ENCODE data around the gene GEMIN5. TPM values are rescaled to one million over a fixed set of nuclear protein-coding genes. Genes with fewer than 3 reads are reported as not detected.
"Not testable (repeated sequence)": the region's sequence is repeated elsewhere in the genome, so short reads cannot be mapped to it uniquely, and the experiment has no call there.

The GEMIN5 gene
- total RNA-seq = 10 to 100 TPM; 14.4 to 23.2 (median 19.3) TPM

GRCh38 chr5:154937718-154938466 is at the start of gene GEMIN5:
TSS of gene GEMIN5 (minus strand) at chr5:154938211. CDS start at chr5:154938133, 78 bp downstream.
- intact Hi-C loops (cut with DNase I; ENCODE audit: low total_unique reads) = no loop called here
- H3K4me3 ChIP-seq = peak within 1 kb of the TSS; percentile 91 to 96 (median 93)
- H3K27me3 ChIP-seq = no peaks in the 10 kb centered on the region
- DNase-seq (ENCODE audit: low spot score in 2 of 2) = peak; percentile 59 to 74
- peak within 1 kb of the TSS; percentile 72 to 83 for H3K27ac ChIP-seq
- no peaks in the 10 kb centered on the region for H3K36me3 ChIP-seq
- H3K9me3 ChIP-seq = no peaks in the 10 kb centered on the region
- H3K4me1 ChIP-seq = peaks cover 6 to 15% of the 10 kb centered on the region in 2 donors
- peak; percentile 30 to 74 (median 69) for TF ChIP-seq POLR2AphosphoS5 (IDR thresholded peaks at IDR 0.05)
- no peak for TF ChIP-seq POLR2A (IDR thresholded peaks at IDR 0.05)
- TF ChIP-seq, protein P1, sequence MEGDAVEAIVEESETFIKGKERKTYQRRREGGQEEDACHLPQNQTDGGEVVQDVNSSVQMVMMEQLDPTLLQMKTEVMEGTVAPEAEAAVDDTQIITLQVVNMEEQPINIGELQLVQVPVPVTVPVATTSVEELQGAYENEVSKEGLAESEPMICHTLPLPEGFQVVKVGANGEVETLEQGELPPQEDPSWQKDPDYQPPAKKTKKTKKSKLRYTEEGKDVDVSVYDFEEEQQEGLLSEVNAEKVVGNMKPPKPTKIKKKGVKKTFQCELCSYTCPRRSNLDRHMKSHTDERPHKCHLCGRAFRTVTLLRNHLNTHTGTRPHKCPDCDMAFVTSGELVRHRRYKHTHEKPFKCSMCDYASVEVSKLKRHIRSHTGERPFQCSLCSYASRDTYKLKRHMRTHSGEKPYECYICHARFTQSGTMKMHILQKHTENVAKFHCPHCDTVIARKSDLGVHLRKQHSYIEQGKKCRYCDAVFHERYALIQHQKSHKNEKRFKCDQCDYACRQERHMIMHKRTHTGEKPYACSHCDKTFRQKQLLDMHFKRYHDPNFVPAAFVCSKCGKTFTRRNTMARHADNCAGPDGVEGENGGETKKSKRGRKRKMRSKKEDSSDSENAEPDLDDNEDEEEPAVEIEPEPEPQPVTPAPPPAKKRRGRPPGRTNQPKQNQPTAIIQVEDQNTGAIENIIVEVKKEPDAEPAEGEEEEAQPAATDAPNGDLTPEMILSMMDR (IDR thresholded peaks at IDR 0.05) = no peak

- no peak overlapping the region for H3K4me3 ChIP-seq
- intact Hi-C loops (cut with DNase I; ENCODE audit: low total_unique reads) = no loop called here
- H3K36me3 ChIP-seq = no peaks in the 10 kb centered on the region
- no peak for DNase-seq (ENCODE audit: low spot score in 2 of 2)
- no peaks in the 10 kb centered on the region for H3K9me3 ChIP-seq
- no peak for TF ChIP-seq POLR2A (IDR thresholded peaks at IDR 0.05)
- TF ChIP-seq POLR2AphosphoS5 (IDR thresholded peaks at IDR 0.05) = no peak
- TF ChIP-seq, protein P1 (IDR thresholded peaks at IDR 0.05) = no peak
- no peak overlapping the region for H3K27ac ChIP-seq
- H3K27me3 ChIP-seq = no peaks in the 10 kb centered on the region
- no peaks in the 10 kb centered on the region for H3K4me1 ChIP-seq
Observed at GRCh38 chr5:154986151-154986550, 48.1 kb upstream of the GEMIN5 start.

- no peak overlapping the region for H3K27ac ChIP-seq
- no peak overlapping the region for H3K4me3 ChIP-seq
- H3K36me3 ChIP-seq = no peaks in the 10 kb centered on the region
- TF ChIP-seq POLR2AphosphoS5 (IDR thresholded peaks at IDR 0.05) (no peak), POLR2A (IDR thresholded peaks at IDR 0.05) (no peak)
- TF ChIP-seq, protein P1 (IDR thresholded peaks at IDR 0.05) = no peak
- H3K4me1 ChIP-seq = no peaks in the 10 kb centered on the region
- no peaks in the 10 kb centered on the region for H3K27me3 ChIP-seq
- no peaks in the 10 kb centered on the region for H3K9me3 ChIP-seq
- DNase-seq (ENCODE audit: low spot score in 2 of 2) = no peak
- intact Hi-C loops (cut with DNase I; ENCODE audit: low total_unique reads) = loop anchor here (5.0 kb wide), 1 partner anchor 1017 kb away; no protein-coding TSS in a partner anchor
Observed at GRCh38 chr5:154984946-154985516, 47.0 kb upstream of the GEMIN5 start.

GRCh38 chr5:154978294-154978693 is 40.3 kb upstream of the GEMIN5 start:
- H3K9me3 ChIP-seq; intact Hi-C loops (cut with DNase I; ENCODE audit: low total_unique reads); H3K4me3 ChIP-seq; H3K36me3 ChIP-seq; H3K27me3 ChIP-seq; H3K4me1 ChIP-seq; H3K27ac ChIP-seq; DNase-seq (ENCODE audit: low spot score in 2 of 2): not testable (repeated sequence)

DNA sequence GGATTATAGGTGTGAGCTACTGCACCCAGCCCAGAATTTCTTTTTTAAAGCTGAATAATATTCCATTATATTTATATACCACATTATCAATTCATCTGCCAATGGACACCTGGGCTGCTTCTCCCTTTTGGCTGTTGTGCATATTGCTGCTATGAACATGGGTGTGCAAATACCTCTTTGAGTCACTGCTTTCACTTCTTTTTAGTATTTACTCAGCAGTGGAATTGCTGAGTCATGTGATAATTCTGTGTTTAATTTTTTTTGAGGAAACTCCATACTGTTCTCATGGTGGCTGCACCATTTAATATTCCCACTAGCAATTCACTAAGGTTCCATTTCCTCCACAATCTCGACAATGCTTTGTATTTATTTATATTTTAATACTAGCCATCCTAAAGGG is 39.4 kb upstream of the GEMIN5 start:
- DNase-seq (ENCODE audit: low spot score in 2 of 2) = no peak
- intact Hi-C loops (cut with DNase I; ENCODE audit: low total_unique reads) = no loop called here

DNA sequence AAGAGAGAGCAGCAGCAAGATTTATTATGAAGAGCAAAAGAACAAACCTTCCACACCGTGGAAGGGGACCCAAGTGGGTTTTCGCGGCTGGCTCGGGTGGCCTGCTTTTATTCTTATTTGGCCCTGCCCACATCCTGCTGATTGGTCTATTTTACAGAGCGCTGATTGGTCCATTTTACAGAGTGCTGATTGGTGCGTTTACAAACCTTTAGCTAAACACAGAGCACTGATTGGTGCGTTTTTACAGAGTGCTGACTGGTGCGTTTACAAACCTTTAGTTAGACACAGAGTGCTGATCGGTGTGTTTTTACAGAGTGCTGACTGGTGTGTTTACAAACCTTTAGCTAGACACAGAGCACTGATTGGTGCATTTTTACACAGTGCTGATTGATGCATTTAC is 38.1 kb upstream of the GEMIN5 start:
- H3K27ac ChIP-seq; H3K36me3 ChIP-seq; H3K27me3 ChIP-seq; H3K4me1 ChIP-seq; intact Hi-C loops (cut with DNase I; ENCODE audit: low total_unique reads); DNase-seq (ENCODE audit: low spot score in 2 of 2); H3K9me3 ChIP-seq; H3K4me3 ChIP-seq: not testable (repeated sequence)

More for the DNA sequence above, 39.4 kb upstream of the GEMIN5 start:
- Histone ChIP-seq H3K27ac (no peak overlapping the region), H3K36me3 (no peaks in the 10 kb centered on the region), H3K27me3 (no peaks in the 10 kb centered on the region), H3K4me1 (no peaks in the 10 kb centered on the region), H3K9me3 (no peaks in the 10 kb centered on the region), H3K4me3 (no peak overlapping the region)
- TF ChIP-seq POLR2AphosphoS5 (IDR thresholded peaks at IDR 0.05) = no peak
- no peak for TF ChIP-seq POLR2A (IDR thresholded peaks at IDR 0.05)
- TF ChIP-seq, protein P1 (IDR thresholded peaks at IDR 0.05) = no peak
